ENCODE measurements around the gene ADAP1.

Gene ADAP1

GRCh38 chr7:901388-902154 is 52.9 kb downstream of the ADAP1 start:
- H3K4me3 ChIP-seq (ENCODE audit: low read depth, low read length) = no peak overlapping the region
- no peak for TF ChIP-seq CTCF (IDR thresholded peaks at IDR 0.05; ENCODE audit: low read depth, low read length, missing control alignments)
- no peak for DNase-seq (ENCODE audit: low read depth)

- no peak for DNase-seq (ENCODE audit: low read depth)
- no peak for TF ChIP-seq CTCF (IDR thresholded peaks at IDR 0.05; ENCODE audit: low read depth, low read length, missing control alignments)
Observed at GRCh38 chr7:901041-901387, 53.5 kb downstream of the ADAP1 start.

GRCh38 chr7:900331-901040 is 54.0 kb downstream of the ADAP1 start:
- H3K4me3 ChIP-seq (ENCODE audit: low read depth, low read length) = no peak overlapping the region
- TF ChIP-seq CTCF (IDR thresholded peaks at IDR 0.05; ENCODE audit: low read depth, low read length, missing control alignments) = no peak
- no peak for DNase-seq (ENCODE audit: low read depth)

More at GRCh38 chr7:901041-901387, 53.5 kb downstream of the ADAP1 start:
- H3K4me3 ChIP-seq (ENCODE audit: low read depth, low read length) = no peak overlapping the region

- TF ChIP-seq CTCF (IDR thresholded peaks at IDR 0.05; ENCODE audit: low read depth, low read length, missing control alignments) = no peak
- no peak overlapping the region for H3K4me3 ChIP-seq (ENCODE audit: low read depth, low read length)
- DNase-seq (ENCODE audit: low read depth) = no peak
Observed at GRCh38 chr7:899806-900205, 54.7 kb downstream of the ADAP1 start.

GRCh38 chr7:898855-899681 is 55.4 kb downstream of the ADAP1 start:
- no peak for DNase-seq (ENCODE audit: low read depth)
- no peak for TF ChIP-seq CTCF (IDR thresholded peaks at IDR 0.05; ENCODE audit: low read depth, low read length, missing control alignments)
- no peak overlapping the region for H3K4me3 ChIP-seq (ENCODE audit: low read depth, low read length)

GRCh38 chr7:898460-898854 is 56.0 kb downstream of the ADAP1 start:
- no peak overlapping the region for H3K4me3 ChIP-seq (ENCODE audit: low read depth, low read length)
- no peak for TF ChIP-seq CTCF (IDR thresholded peaks at IDR 0.05; ENCODE audit: low read depth, low read length, missing control alignments)
- no peak for DNase-seq (ENCODE audit: low read depth)

All from GM12864 (cell line).